GM18519 (cell line): ENCODE results near the gene PCP4.

Source experiments
- ATAC-seq: cut with Tn5 transposase; IDR thresholded peaks from one replicate; pipeline ENCODE4 v1.9.1; 2021; ENCODE audit warnings: mild to moderate bottlenecking, moderate library complexity; ENCODE audit not compliant: unreplicated experiment, low FRiP score

The PCP4 gene

GRCh38 chr21:39867198-39867650 lies at the start of gene PCP4:
TSS of gene PCP4 (plus strand) at chr21:39867438. CDS start at chr21:39867502, 64 bp downstream.
- peak; percentile 61 for ATAC-seq

DNA sequence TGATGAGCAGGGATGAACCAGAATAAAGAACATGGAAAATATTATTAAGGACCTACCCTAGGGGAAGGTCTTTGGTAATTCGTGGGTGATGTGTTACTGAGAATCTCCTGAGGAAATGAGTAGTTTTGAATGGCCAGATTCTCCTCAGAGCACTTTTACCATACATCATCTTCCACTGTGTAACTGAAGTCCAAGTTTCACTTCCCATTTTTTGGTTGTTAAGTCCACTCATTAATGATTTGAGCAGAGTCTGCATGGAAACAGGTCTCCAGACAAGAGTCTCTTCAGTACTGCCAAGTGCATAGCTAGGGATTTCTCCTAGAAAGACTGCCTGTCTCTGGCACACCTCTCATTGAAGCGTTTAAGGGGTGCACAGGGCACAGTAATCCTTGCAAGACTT lies 48.7 kb upstream of the PCP4 start:
- ATAC-seq, result no peak

DNA sequence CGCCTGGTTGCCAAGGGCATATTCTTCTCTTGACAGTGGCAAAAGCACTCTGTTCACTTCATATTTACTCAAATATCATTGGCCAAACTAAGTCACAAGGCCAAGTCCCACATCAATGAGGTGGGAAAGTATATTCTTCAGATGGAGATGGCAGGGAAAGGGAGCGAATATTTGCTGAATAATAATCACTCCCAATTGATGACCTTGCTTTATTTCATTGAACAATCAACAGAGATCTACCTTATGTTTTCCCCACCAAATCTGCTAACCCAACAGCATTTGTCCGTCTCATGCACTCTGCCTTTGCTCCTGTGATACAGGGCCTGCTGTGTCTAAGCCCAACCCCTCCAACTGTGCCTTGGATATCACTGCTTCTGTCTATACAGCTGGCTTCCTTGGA lies 45.2 kb upstream of the PCP4 start:
- ATAC-seq, result no peak

GRCh38 chr21:39825250-39825649 lies 42.0 kb upstream of the PCP4 start:
- no peak for ATAC-seq

DNA sequence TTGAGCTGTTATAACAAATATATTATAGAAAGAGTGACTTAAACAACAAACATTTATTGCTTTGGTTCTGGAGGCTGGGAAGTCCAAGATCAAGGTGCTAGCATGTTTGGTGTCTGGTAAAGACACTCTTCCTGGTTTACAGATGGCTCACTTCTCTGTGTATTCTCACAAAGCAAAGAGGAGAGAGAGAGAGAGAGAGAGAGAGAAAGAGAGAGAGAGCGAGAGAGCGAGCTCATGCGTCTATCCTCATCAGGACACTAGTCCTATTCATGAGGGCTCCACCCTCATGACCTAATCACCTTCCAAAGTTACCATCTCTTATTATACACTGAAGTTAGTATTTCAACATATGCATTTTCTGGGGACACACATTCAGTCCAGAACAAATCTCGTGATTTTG lies 32.7 kb upstream of the PCP4 start:
- ATAC-seq, result no peak

DNA sequence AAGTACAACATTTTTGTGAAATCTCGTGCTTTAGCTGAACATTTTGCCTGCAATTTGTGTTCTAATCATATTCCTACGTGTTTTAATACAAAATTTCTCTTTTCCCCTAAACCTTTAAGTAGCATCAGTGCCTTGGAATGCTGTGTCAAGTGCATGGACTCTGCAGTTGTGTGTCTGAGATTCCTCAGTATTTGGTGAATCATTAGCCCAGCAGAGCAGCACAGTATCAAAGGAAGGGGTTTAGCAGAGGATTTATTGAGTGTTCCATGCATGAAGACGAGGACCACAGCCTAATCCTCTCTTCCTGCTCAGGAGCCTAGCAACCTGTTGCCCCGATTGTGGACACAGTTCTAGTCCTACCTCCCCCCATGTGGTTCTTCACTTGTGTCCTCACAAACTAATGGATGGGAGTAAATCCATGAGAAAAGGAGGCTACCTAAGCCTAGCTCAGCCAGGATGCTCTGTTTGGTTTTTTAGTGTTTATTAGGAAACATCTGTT lies 29.3 kb upstream of the PCP4 start:
- no peak for ATAC-seq

GRCh38 chr21:39840373-39841097 lies 26.7 kb upstream of the PCP4 start:
- no peak for ATAC-seq

- no peak for ATAC-seq
Measured at GRCh38 chr21:39842741-39843459, 24.3 kb upstream of the PCP4 start.

GRCh38 chr21:39843483-39843882 lies 23.8 kb upstream of the PCP4 start:
- no peak for ATAC-seq

DNA sequence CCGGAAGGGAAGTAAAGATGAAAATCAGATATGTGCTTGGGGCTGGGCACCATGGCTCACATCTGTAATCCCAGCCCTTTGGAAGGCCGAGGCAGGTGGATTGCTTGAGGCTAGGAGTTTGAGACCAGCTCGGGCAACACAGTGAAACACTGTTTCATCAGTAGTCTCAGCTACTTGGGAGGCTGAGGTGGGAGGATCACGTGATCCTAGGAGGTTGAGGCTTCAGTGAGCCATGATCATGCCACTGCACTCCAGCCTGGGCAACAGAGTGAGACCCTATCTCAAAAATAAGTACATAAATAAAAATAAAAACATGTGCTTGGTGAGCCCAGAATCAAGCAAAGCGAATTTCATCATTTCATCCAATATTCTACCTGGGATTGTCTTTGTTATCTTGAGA lies 23.3 kb upstream of the PCP4 start:
- no peak for ATAC-seq

DNA sequence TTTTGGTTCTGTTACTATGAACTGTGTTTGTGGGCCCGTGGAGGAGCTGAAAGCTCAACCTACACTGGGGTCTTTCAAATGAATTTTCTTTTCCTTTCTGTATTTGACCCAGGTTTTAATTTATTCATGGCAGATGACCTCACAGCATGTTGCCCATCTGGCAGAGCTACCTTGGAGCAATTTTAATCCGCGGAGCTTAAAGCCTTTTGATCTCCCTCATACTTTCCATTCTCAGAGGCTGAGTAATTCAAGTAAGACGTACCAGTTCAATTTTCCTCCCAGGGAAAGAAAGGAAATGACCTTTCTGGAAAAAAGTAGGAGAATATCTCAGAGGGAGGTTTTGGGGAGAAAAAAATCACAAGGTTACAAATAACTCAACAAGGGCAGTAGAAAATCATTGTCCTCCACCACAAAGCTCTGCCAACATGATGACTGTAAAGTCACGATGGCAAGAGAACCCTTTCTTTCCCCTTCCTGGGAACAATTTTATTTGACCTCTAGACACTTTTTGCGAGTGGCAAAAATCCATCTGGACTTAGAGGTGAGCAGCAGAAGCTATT lies 21.6 kb upstream of the PCP4 start:
- no peak for ATAC-seq

GRCh38 chr21:39847877-39848276 lies 19.4 kb upstream of the PCP4 start:
- no peak for ATAC-seq

GRCh38 chr21:39849014-39849655 lies 18.1 kb upstream of the PCP4 start:
- no peak for ATAC-seq

- no peak for ATAC-seq
Measured at GRCh38 chr21:39850333-39850732, 16.9 kb upstream of the PCP4 start.

DNA sequence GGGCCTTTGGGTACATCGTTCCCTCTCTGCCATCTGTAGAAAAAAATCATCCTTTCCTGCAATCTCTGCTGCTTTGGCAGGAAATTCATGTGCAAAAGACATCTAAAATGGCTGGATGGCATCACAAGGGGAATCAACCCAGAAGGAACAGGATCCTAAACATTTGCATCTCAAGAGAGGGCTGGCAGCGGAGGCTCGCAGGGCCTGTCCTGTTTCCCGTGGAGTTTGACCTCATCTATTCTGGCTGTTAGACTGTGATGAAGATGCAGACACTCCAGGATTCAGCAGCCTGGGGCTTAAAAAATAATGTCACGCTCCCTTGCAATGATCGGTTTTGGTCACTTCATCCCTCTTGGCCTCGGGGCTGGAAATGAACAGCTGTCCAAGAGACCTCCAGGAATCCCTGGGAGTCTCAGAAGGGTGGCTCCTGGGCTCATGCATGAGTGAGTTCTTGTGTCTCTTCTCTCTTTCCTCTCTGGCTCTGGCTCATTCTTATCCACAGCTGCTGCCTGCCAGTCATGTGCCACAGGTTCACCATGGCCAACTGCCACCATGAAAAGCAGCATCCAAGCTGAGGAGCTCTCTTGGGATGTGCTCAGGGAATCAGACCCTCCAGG lies 16.1 kb upstream of the PCP4 start:
- ATAC-seq, result no peak

GRCh38 chr21:39852021-39852721 lies 15.1 kb upstream of the PCP4 start:
- ATAC-seq, result no peak

- no peak for ATAC-seq
Measured at GRCh38 chr21:39852726-39853500, 14.3 kb upstream of the PCP4 start.

GRCh38 chr21:39854572-39854971 lies 12.7 kb upstream of the PCP4 start:
- ATAC-seq, result no peak

DNA sequence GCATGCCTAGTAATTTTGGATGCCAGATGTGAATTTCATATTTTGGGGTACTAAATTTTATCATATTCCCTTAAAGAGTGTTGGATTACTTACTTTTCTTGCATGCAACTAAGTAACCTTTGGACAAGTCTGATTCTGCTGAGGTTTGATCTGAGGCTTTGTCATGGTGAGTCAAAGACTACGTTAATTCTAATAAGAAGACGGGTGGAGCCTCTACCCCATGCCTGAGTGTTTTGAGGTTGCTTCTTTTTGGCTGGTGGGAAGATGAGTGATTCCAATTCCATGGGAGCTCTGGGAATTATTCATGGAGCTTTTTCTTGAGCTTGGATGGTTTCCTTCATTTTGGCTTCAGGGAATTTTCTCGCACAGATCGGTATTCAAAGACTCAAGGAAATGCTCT lies 11.6 kb upstream of the PCP4 start:
- ATAC-seq, result no peak
